Measurements from ENCODE around the gene AKR1D1. TPM values are rescaled to one million over a fixed set of nuclear protein-coding genes. Genes with fewer than 3 reads are reported as not detected.

Gene AKR1D1
- total RNA-seq, 1 donor = not detected

- Histone ChIP-seq H3K36me3 (ENCODE audit: insufficient read depth, low read length) (no peaks in the 10 kb centered on the region), H3K27ac (ENCODE audit: low read depth, low read length) (no peak overlapping the region), H4K20me1 (ENCODE audit: insufficient read depth, low read length) (no peaks in the 10 kb centered on the region), H3K4me1 (ENCODE audit: insufficient read depth, low read length) (no peaks in the 10 kb centered on the region), H3K79me2 (ENCODE audit: insufficient read depth, low read length) (no peaks in the 10 kb centered on the region), H3K27me3 (ENCODE audit: insufficient read depth, low read length) (peaks cover 2% of the 10 kb centered on the region), H3K4me3 (ENCODE audit: insufficient read depth, low read length) (no peak overlapping the region), H3K4me2 (ENCODE audit: insufficient read depth, low read length) (no peak overlapping the region), H3K9me3 (ENCODE audit: low read depth, low read length) (no peaks in the 10 kb centered on the region), H2AFZ (ENCODE audit: low read length) (no peak overlapping the region)
- no peak for TF ChIP-seq CTCF (IDR thresholded peaks at IDR 0.05; ENCODE audit: extremely low read depth, low read depth, low read length)
- DNase-seq (ENCODE audit: insufficient read length, low spot score, missing footprints) = no peak
These were observed 5.4 kb upstream of the AKR1D1 start for GRCh38 chr7:138070908-138071307.

GRCh38 chr7:138072726-138073125 is 3.5 kb upstream of the AKR1D1 start:
- H4K20me1 ChIP-seq (ENCODE audit: insufficient read depth, low read length) = no peaks in the 10 kb centered on the region
- no peak for TF ChIP-seq CTCF (IDR thresholded peaks at IDR 0.05; ENCODE audit: extremely low read depth, low read depth, low read length)

GRCh38 chr7:138074121-138074520 is 2.1 kb upstream of the AKR1D1 start:
- H3K36me3 ChIP-seq (ENCODE audit: insufficient read depth, low read length) = no peaks in the 10 kb centered on the region
- no peaks in the 10 kb centered on the region for H3K4me1 ChIP-seq (ENCODE audit: insufficient read depth, low read length)
- H4K20me1 ChIP-seq (ENCODE audit: insufficient read depth, low read length) = no peaks in the 10 kb centered on the region
- no peak overlapping the region for H2AFZ ChIP-seq (ENCODE audit: low read length)
- DNase-seq (ENCODE audit: insufficient read length, low spot score, missing footprints) = no peak
- H3K79me2 ChIP-seq (ENCODE audit: insufficient read depth, low read length) = no peaks in the 10 kb centered on the region
- no peaks in the 10 kb centered on the region for H3K27me3 ChIP-seq (ENCODE audit: insufficient read depth, low read length)
- H3K9me3 ChIP-seq (ENCODE audit: low read depth, low read length) = no peaks in the 10 kb centered on the region
- no peak overlapping the region for H3K4me2 ChIP-seq (ENCODE audit: insufficient read depth, low read length)
- H3K4me3 ChIP-seq (ENCODE audit: insufficient read depth, low read length) = no peak overlapping the region
- TF ChIP-seq CTCF (IDR thresholded peaks at IDR 0.05; ENCODE audit: extremely low read depth, low read depth, low read length) = no peak
- H3K27ac ChIP-seq (ENCODE audit: low read depth, low read length) = no peak overlapping the region

More at GRCh38 chr7:138072726-138073125, 3.5 kb upstream of the AKR1D1 start:
- Histone ChIP-seq H3K4me2 (ENCODE audit: insufficient read depth, low read length) (no peak overlapping the region), H3K4me1 (ENCODE audit: insufficient read depth, low read length) (no peaks in the 10 kb centered on the region), H3K27ac (ENCODE audit: low read depth, low read length) (no peak overlapping the region), H3K4me3 (ENCODE audit: insufficient read depth, low read length) (no peak overlapping the region), H3K27me3 (ENCODE audit: insufficient read depth, low read length) (no peaks in the 10 kb centered on the region), H3K36me3 (ENCODE audit: insufficient read depth, low read length) (no peaks in the 10 kb centered on the region), H3K79me2 (ENCODE audit: insufficient read depth, low read length) (no peaks in the 10 kb centered on the region), H2AFZ (ENCODE audit: low read length) (no peak overlapping the region), H3K9me3 (ENCODE audit: low read depth, low read length) (no peaks in the 10 kb centered on the region)
- DNase-seq (ENCODE audit: insufficient read length, low spot score, missing footprints) = no peak

- Histone ChIP-seq H3K4me3 (ENCODE audit: insufficient read depth, low read length) (no peak overlapping the region), H3K9me3 (ENCODE audit: low read depth, low read length) (no peaks in the 10 kb centered on the region), H3K27ac (ENCODE audit: low read depth, low read length) (no peak overlapping the region), H3K4me1 (ENCODE audit: insufficient read depth, low read length) (no peaks in the 10 kb centered on the region), H3K36me3 (ENCODE audit: insufficient read depth, low read length) (no peaks in the 10 kb centered on the region), H3K79me2 (ENCODE audit: insufficient read depth, low read length) (no peaks in the 10 kb centered on the region), H3K27me3 (ENCODE audit: insufficient read depth, low read length) (no peaks in the 10 kb centered on the region), H3K4me2 (ENCODE audit: insufficient read depth, low read length) (no peak overlapping the region), H4K20me1 (ENCODE audit: insufficient read depth, low read length) (no peaks in the 10 kb centered on the region), H2AFZ (ENCODE audit: low read length) (no peak overlapping the region)
- TF ChIP-seq CTCF (IDR thresholded peaks at IDR 0.05; ENCODE audit: extremely low read depth, low read depth, low read length) = no peak
- DNase-seq (ENCODE audit: insufficient read length, low spot score, missing footprints) = no peak
These were observed 1.7 kb upstream of the AKR1D1 start for GRCh38 chr7:138074540-138074939.
